ENCODE data around the gene BRI3.

BRI3 gene

GRCh38 chr7:98254516-98254915, 27.0 kb upstream of the BRI3 start:
- no peak for DNase-seq

GRCh38 chr7:98254951-98255610, 26.4 kb upstream of the BRI3 start:
- no peak for DNase-seq

GRCh38 chr7:98256431-98256830, 25.1 kb upstream of the BRI3 start:
- DNase-seq = no peak

- DNase-seq = no peak
Measured at GRCh38 chr7:98257701-98258100, 23.8 kb upstream of the BRI3 start.

GRCh38 chr7:98265841-98266271, 15.6 kb upstream of the BRI3 start:
- DNase-seq = no peak

GRCh38 chr7:98266840-98267239, 14.6 kb upstream of the BRI3 start:
- no peak for DNase-seq

GRCh38 chr7:98267303-98267702, 14.2 kb upstream of the BRI3 start:
- DNase-seq = no peak

- no peak for DNase-seq
Measured at GRCh38 chr7:98276241-98276761, 5.2 kb upstream of the BRI3 start.

- no peak for DNase-seq
Measured at GRCh38 chr7:98278408-98278807, 3.1 kb upstream of the BRI3 start.

GRCh38 chr7:98278936-98279335, 2.5 kb upstream of the BRI3 start:
- DNase-seq = no peak

- DNase-seq = no peak
Measured at GRCh38 chr7:98280296-98280695, 1.2 kb upstream of the BRI3 start.

- no peak for DNase-seq
Measured at GRCh38 chr7:98281757-98282606, 496 bp downstream of the BRI3 start.

GRCh38 chr7:98282703-98283102, 1.2 kb downstream of the BRI3 start:
- DNase-seq = no peak

GRCh38 chr7:98283127-98283886, 1.8 kb downstream of the BRI3 start:
- no peak for DNase-seq

- DNase-seq = no peak
Measured at GRCh38 chr7:98283887-98284222, 2.4 kb downstream of the BRI3 start.

- DNase-seq = no peak
Measured at GRCh38 chr7:98284335-98285036, 3.0 kb downstream of the BRI3 start.

- DNase-seq = no peak
Measured at GRCh38 chr7:98285157-98286092, 3.9 kb downstream of the BRI3 start.

GRCh38 chr7:98286093-98286539, 4.6 kb downstream of the BRI3 start:
- no peak for DNase-seq

- DNase-seq = no peak
Measured at GRCh38 chr7:98286701-98287485, 5.4 kb downstream of the BRI3 start.

- DNase-seq = no peak
Measured at GRCh38 chr7:98287486-98287959, 6.0 kb downstream of the BRI3 start.
